Vagina (tissue), 2 donors: ENCODE results near the gene GRAMD2A. TPM values are rescaled to one million over a fixed set of nuclear protein-coding genes. Genes with fewer than 3 reads are reported as not detected.
A peak's percentile ranks its signal among the peaks of the same experiment; 100 is the strongest.

Experiments used
- DNase-seq, 2 donors: peaks; one replicate each; pipeline ENCODE4 v3.0.0-alpha.2; 2017; ENCODE audit errors: extremely low spot score in 2 of 2
- H3K27ac ChIP-seq: fragments of 200-600 bp; sonication (generic); one replicate; pipeline ENCODE4 v1.5.1; 2019
- H3K27me3 ChIP-seq: fragments of 200-600 bp; sonication (generic); one replicate; pipeline ENCODE4 v1.5.1; 2019
- H3K36me3 ChIP-seq, 2 donors: fragments of 200-600 bp; sonication (generic); one replicate each; pipeline ENCODE4 v1.5.1; 2017 to 2019
- H3K4me1 ChIP-seq: fragments of 200-600 bp; sonication (generic); one replicate; pipeline ENCODE4 v1.5.1; 2019
- H3K4me3 ChIP-seq, 2 donors: fragments of 200-600 bp; sonication (generic); 1 replicate in 1 of 2; 2 replicates in 1 of 2; pipeline ENCODE4 v1.5.1; 2016 to 2019
- H3K9me3 ChIP-seq: fragments of 200-600 bp; sonication (generic); one replicate; pipeline ENCODE4 v1.5.1; 2019
- CTCF ChIP-seq, 3 experiments: fragments of 450-650 bp in 2 of 3; fragments of 200-600 bp in 1 of 3; sonication (generic) in 1 of 3; IDR thresholded peaks; one replicate each; pipeline ENCODE4 v1.5.1; 2017 to 2019; ENCODE audit warnings: antibody characterized with exemption in 3 of 3, mild to moderate bottlenecking in 2 of 3, moderate library complexity in 2 of 3
- POLR2A ChIP-seq, 2 donors: fragments of 450-650 bp; IDR thresholded peaks; one replicate each; pipeline ENCODE4 v1.6.1; 2017; ENCODE audit warnings: antibody characterized with exemption in 2 of 2, mild to moderate bottlenecking in 2 of 2, moderate library complexity in 2 of 2
- POLR2AphosphoS5 ChIP-seq, 2 donors: sonication (generic); formaldehyde crosslinking; IDR thresholded peaks; one replicate each; pipeline ENCODE4 v1.9.0; 2017; ENCODE audit warnings: antibody characterized with exemption in 2 of 2, mild to moderate bottlenecking in 2 of 2, low read depth in 1 of 2; ENCODE audit not compliant: insufficient read depth in 1 of 2
- intact Hi-C: fragments of 100-400 bp; cut with DNase I; formaldehyde crosslinking; loops from one replicate; pipeline ENCODE4 v1.15.1; 2023
- total RNA-seq: library from RNA; depleted of rRNA; stranded (reverse); fragments of >200 nt; gene quantifications from one replicate; pipeline ENCODE4 v1.2.3, GENCODE V29; 2016

Gene GRAMD2A
- total RNA-seq, 1 donor from 2014 or later = 7.4 TPM

- peaks cover 0 to 48% of the 10 kb centered on the region in 2 donors for H3K36me3 ChIP-seq
- H3K27ac ChIP-seq = no peak overlapping the region
- H3K4me3 ChIP-seq = no peak overlapping the region
- no peaks in the 10 kb centered on the region for H3K27me3 ChIP-seq
- no peak for DNase-seq
- intact Hi-C loops = no loop called here
- H3K4me1 ChIP-seq = peaks cover 25% of the 10 kb centered on the region
- H3K9me3 ChIP-seq = no peaks in the 10 kb centered on the region
- TF ChIP-seq CTCF (IDR thresholded peaks at IDR 0.05) = no peak
- no peak for TF ChIP-seq POLR2AphosphoS5 (IDR thresholded peaks at IDR 0.05; ENCODE audit: insufficient read depth in 1 of 2, low read depth in 1 of 2)
- no peak for TF ChIP-seq POLR2A (IDR thresholded peaks at IDR 0.05)
Measured at GRCh38 chr15:72199205-72199515, 1.6 kb upstream of the GRAMD2A start.

- Histone ChIP-seq H3K36me3 (peaks cover 0 to 43% of the 10 kb centered on the region in 2 donors), H3K27ac (no peak overlapping the region), H3K4me3 (no peak overlapping the region), H3K27me3 (no peaks in the 10 kb centered on the region), H3K9me3 (no peaks in the 10 kb centered on the region), H3K4me1 (peaks cover 19% of the 10 kb centered on the region)
- intact Hi-C loops = no loop called here
- no peak for DNase-seq
- TF ChIP-seq POLR2AphosphoS5 (IDR thresholded peaks at IDR 0.05; ENCODE audit: insufficient read depth in 1 of 2, low read depth in 1 of 2) = no peak
- TF ChIP-seq POLR2A (IDR thresholded peaks at IDR 0.05) = no peak
- TF ChIP-seq CTCF (IDR thresholded peaks at IDR 0.05) = no peak
Measured at GRCh38 chr15:72198356-72199204, 993 bp upstream of the GRAMD2A start.

- Histone ChIP-seq H3K4me3 (peak overlapping the region; percentile 46 to 49), H3K27ac (peak overlapping the region; percentile 62), H3K9me3 (no peaks in the 10 kb centered on the region), H3K27me3 (no peaks in the 10 kb centered on the region), H3K4me1 (peaks cover 10% of the 10 kb centered on the region), H3K36me3 (peaks cover 0 to 29% of the 10 kb centered on the region in 2 donors)
- TF ChIP-seq CTCF (IDR thresholded peaks at IDR 0.05) = no peak
- no peak for TF ChIP-seq POLR2A (IDR thresholded peaks at IDR 0.05)
- peak in 1 of 2 donors; percentile 18 for TF ChIP-seq POLR2AphosphoS5 (IDR thresholded peaks at IDR 0.05; ENCODE audit: insufficient read depth in 1 of 2, low read depth in 1 of 2)
- intact Hi-C loops = no loop called here
- DNase-seq = no peak
Measured at GRCh38 chr15:72197041-72197459, 537 bp downstream of the GRAMD2A start.

- Histone ChIP-seq H3K4me1 (peaks cover 10% of the 10 kb centered on the region), H3K27me3 (no peaks in the 10 kb centered on the region), H3K27ac (peak overlapping the region; percentile 62), H3K36me3 (peaks cover 0 to 24% of the 10 kb centered on the region in 2 donors), H3K9me3 (no peaks in the 10 kb centered on the region), H3K4me3 (peak overlapping the region; percentile 46 to 49)
- TF ChIP-seq POLR2AphosphoS5 (IDR thresholded peaks at IDR 0.05; ENCODE audit: insufficient read depth in 1 of 2, low read depth in 1 of 2) = no peak
- no peak for TF ChIP-seq CTCF (IDR thresholded peaks at IDR 0.05)
- TF ChIP-seq POLR2A (IDR thresholded peaks at IDR 0.05) = no peak
- no peak for DNase-seq
- intact Hi-C loops = no loop called here
Measured at GRCh38 chr15:72196409-72197040, 1.1 kb downstream of the GRAMD2A start.

GRCh38 chr15:72195101-72195511 is 2.5 kb downstream of the GRAMD2A start:
- H3K9me3 ChIP-seq = no peaks in the 10 kb centered on the region
- H3K4me3 ChIP-seq = no peak overlapping the region
- H3K4me1 ChIP-seq = peaks cover 10% of the 10 kb centered on the region
- intact Hi-C loops = no loop called here
- H3K36me3 ChIP-seq = peaks cover 0 to 10% of the 10 kb centered on the region in 2 donors
- H3K27ac ChIP-seq = no peak overlapping the region
- no peak for TF ChIP-seq POLR2AphosphoS5 (IDR thresholded peaks at IDR 0.05; ENCODE audit: insufficient read depth in 1 of 2, low read depth in 1 of 2)
- TF ChIP-seq POLR2A (IDR thresholded peaks at IDR 0.05) = no peak
- TF ChIP-seq CTCF (IDR thresholded peaks at IDR 0.05) = no peak
- H3K27me3 ChIP-seq = no peaks in the 10 kb centered on the region
- no peak for DNase-seq
